GM12873 (cell line): ENCODE data around the gene TBC1D22A.

Source experiments
- TF ChIP-seq, protein P1 (sequence below): IDR thresholded peaks from 2 replicates; pipeline ENCODE4 v1.5.1; 2012; ENCODE audit warnings: low read depth, mild to moderate bottlenecking, moderate library complexity, low read length, control low read depth; ENCODE audit not compliant: insufficient read depth; ENCODE audit errors: missing control alignments

Gene TBC1D22A

GRCh38 chr22:47164514-47165337 is 402.3 kb downstream of the TBC1D22A start:
- TF ChIP-seq, protein P1, sequence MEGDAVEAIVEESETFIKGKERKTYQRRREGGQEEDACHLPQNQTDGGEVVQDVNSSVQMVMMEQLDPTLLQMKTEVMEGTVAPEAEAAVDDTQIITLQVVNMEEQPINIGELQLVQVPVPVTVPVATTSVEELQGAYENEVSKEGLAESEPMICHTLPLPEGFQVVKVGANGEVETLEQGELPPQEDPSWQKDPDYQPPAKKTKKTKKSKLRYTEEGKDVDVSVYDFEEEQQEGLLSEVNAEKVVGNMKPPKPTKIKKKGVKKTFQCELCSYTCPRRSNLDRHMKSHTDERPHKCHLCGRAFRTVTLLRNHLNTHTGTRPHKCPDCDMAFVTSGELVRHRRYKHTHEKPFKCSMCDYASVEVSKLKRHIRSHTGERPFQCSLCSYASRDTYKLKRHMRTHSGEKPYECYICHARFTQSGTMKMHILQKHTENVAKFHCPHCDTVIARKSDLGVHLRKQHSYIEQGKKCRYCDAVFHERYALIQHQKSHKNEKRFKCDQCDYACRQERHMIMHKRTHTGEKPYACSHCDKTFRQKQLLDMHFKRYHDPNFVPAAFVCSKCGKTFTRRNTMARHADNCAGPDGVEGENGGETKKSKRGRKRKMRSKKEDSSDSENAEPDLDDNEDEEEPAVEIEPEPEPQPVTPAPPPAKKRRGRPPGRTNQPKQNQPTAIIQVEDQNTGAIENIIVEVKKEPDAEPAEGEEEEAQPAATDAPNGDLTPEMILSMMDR = no peak

- TF ChIP-seq, protein P1 = no peak
These were observed 403.0 kb downstream of the TBC1D22A start for GRCh38 chr22:47165338-47166032.

- TF ChIP-seq, protein P1 = no peak
These were observed 403.6 kb downstream of the TBC1D22A start for GRCh38 chr22:47166033-47166404.

- TF ChIP-seq, protein P1 = no peak
These were observed 404.1 kb downstream of the TBC1D22A start for GRCh38 chr22:47166446-47167016.

DNA sequence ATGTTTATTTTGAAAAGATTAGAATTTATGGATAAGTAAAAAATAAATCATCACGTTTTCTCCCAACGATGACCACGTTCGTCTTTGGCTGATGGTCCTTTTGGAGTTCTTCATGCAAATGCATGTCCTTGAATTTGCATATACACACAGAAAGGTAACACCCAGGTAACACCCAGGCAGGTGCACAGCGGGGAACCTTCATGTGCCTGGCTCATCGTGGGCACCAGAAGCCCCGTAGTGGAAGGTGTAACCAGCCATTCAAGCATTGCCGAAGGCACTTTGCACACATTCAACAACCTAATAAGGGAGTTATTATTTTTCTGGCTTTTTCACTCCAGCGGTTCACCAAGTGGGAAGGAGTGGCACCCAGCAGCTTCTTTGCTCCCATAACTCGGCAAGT is 404.6 kb downstream of the TBC1D22A start:
- TF ChIP-seq, protein P1 = no peak

- TF ChIP-seq, protein P1 = no peak
These were observed 406.0 kb downstream of the TBC1D22A start for GRCh38 chr22:47168441-47168840.
